Measurements from ENCODE around the gene DIO3.

The DIO3 gene

DNA sequence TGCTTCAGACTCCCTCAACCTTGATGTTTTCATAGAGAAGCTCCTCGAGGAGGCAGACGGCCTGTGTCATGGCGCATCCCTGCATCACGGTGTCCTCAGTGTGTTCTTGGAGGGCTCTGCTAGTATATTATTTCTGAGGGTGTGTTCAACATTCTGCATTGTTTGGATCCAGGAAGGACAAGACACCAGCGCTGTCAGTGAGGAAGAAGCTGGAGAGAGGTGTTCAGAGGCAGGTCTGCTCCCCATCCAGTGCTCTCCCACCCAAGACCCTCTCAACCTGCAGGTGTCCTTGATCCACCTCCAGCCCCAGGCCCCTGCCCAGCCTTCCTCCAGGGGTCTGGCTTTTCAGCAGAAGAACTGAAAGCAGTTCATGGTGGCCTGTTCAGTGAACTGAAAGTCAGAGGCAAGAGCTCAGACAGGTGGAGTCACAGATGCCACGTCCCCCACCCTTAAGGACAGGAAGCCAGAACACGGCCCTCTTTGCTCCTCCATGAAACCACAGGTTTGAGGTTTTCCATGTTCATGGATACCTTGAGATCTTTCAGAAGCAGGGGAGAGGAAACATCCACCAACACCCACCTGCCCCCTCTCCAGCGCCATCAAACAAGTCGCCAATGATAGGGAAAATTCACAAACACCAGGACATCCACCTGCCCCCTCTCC is 37.4 kb downstream of the DIO3 start:
- DNase-seq (ENCODE audit: low read depth): no peak

DNA sequence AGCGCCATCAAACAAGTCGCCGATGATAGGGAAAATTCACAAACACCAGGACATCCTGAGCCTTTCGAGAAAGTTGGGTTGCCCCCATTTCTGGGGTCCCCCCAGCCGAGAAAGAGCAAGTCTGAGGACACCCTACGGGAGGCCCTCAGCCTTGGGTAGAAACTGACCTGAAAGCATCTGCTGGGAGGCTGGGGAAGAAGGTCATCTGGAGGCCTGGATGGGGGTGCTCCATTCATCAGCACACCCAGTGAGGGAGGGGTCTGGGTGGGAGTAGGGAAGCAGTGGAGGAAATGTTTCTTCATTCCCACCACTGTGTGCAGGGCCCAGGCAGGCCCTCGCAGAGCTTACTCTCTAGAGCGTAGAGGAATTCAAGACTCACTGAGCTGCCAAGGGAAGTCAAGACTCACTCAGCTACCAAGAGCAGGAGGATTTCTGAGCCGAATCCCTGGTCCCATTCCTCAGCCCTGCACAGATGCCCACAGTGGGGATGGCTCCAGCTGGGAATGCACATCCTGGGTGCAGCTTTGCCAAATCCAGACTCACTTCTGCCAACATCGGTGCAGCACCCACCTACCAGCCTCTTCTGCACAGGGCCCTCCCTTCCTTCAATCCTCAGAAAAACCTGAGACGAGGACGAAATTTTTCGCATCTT is 38.1 kb downstream of the DIO3 start:
- DNase-seq (ENCODE audit: low read depth): no peak

DNA sequence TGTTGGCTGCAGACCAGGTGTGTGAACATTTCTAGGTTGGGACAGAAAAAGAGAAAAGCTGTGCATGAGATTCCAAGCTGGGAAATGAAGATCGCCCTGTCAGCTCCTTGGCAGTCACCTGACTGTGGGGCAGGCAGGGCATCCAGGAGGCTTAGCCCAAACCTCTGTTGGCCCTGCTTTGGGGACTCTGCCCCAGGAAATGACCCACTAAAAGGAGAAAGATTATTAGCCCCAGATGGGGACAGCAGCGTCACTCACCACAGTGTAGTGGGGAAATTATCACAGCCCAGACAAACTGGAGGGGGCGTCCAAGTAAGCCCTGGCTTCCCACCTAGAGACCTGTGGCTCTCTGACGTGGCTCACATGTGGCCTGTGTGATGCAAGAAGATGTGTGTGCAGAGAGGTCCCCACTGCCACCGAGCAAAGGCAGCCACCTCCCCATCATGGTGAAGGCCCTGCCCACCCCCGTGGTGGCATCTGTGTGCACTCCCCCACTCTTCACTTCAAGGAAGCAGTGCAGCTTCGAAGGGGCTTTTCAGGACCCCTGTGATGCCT is 39.1 kb downstream of the DIO3 start:
- no peak for DNase-seq (ENCODE audit: low read depth)

DNA sequence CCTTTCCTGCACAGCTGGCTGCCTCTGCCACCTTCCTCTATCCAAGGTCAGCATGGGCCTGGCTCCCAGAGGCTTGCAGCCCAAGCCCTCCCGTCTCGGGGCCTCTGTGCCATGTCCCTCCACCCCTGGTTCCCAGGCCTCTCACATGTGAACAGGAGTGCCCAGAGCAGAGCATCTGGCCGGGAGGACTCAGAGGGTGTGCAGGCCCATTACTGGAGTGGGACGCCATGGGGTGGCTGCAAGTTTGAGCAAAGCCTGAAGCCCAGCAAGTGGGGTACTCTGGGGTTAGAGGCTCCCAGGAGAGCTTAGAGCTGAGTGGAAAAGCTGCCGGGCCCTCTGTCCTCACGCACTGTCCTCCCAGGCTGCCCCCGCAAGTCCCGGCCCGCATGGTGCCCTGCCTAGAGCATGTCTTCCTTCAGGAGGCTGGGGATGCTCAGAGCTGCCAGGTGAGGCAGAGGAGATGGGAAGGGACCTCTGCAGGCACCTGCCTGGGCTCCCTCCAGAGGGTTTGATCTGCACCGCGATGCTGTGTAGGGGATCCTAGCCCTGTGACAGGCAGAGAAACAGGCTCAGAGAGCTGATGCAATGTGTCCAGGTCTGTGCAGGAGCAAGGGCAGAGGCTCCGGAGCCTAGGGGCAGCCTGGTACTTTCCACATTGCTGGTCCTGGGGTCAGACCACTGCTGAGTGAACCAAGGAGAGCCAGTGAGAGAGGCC is 39.8 kb downstream of the DIO3 start:
- no peak for DNase-seq (ENCODE audit: low read depth)

DNA sequence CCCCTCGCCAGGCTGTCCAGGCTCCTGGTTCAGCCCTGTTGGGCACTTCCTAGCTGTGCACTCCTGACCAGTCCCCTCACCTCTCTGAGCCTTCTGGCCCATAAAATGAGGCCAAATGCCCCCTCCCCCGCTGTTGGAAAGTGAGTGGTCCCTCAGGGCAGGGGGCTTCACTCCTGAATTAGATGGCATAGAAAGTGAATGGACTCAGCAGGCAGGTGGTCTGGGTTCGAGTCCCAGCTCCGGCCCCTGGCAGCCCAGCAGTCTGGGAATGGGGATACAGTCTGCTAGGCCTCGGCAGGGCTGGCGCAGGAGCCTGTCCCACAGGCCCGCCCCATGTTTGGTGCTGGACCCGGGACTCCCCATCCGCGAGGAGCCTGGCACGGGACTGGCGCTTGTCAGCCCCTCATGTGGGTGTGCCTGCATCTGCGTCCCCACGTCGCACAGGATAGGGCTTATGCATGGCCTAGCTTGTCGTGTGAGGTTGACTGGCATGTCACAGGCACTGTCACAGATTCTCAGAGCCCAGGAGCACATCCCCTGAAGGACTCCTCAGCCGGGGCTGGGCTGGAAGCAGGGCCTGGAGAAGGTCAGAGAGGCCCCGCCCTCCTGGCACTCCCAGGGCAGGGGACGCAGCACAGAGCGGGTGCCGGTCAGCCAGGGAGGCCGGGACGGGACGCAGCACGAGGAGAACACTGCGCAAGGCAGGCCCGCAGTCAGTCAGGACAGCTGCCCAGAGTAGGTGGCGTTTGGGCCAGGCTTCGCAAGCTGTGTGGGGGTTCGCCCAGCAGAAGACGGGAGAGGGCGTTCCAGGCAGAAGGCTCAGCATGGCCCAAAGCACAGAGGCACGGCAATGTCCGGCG is 40.5 kb downstream of the DIO3 start:
- no peak for DNase-seq (ENCODE audit: low read depth)

DNA sequence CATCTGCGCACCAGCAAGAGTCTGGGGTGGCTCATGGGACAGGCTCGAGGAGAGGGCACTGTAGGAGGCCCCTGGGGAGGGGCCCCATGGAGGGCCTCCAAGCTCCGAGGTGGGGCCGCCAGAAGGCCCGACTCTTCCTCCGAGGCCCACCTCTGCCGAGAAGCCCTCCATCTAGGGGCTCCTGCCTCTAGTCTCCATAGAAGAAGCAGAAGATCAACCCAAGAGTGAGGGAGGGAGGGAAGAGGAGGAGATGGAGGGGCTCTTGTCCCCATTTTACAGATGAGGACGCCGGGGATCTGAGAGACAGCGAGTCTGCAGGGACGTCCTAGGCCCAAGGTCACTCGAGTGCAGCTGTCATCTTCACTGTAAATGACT is 41.2 kb downstream of the DIO3 start:
- DNase-seq (ENCODE audit: low read depth): no peak

DNA sequence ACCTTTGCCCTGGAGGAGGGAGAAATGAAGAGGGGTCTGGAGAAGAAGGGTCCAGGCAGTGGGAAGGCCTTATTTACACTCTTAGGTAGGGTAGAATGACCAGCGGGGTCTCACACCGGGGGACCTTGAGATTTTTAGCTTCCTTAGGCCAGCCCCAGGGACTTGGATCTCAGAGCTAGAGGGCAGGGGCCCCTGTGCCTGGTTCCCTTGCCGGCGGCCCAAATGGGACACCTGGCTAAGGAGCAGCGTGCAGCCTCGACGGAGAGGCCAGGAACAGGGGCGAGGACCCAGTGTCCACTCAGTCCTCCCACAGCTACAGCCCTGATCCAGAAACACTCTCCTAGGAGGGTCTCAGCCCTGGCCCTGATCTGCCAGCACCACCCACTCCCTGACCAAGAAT is 41.8 kb downstream of the DIO3 start:
- no peak for DNase-seq (ENCODE audit: low read depth)

DNA sequence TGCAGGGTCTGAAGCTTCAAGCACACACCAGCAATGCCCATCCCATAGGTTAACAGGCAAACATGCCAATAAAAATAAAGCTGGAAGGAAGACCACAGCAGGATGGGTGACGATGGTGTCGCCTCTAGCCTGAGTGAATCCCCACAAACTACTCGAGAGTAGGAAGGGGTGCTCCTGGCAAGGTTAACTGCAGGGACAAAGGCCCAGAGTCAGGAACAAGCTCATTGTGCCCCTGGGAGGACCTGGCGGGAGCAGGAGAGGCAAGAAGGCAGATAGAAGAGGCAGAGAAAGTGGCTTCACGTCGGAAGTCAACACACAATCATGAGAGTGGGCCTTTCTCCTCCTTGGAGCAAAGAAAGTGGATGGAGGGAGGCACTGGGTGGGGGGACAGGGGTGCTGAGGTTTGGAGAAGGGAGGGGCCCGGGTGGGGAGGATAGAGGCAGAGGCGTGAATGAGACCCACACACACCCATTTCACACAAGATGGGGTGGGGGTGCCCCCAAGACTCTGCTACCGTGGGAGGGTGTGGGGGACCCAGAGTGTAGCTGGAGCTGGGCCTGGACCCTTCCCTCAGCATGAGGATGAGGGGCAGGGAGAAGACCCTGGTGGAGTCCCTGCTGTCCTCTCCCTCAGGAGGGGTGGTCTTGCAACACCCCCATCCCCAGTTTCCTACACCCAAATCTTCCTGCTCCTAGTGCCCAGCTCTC is 43.1 kb downstream of the DIO3 start:
- no peak for DNase-seq (ENCODE audit: low read depth)

DNA sequence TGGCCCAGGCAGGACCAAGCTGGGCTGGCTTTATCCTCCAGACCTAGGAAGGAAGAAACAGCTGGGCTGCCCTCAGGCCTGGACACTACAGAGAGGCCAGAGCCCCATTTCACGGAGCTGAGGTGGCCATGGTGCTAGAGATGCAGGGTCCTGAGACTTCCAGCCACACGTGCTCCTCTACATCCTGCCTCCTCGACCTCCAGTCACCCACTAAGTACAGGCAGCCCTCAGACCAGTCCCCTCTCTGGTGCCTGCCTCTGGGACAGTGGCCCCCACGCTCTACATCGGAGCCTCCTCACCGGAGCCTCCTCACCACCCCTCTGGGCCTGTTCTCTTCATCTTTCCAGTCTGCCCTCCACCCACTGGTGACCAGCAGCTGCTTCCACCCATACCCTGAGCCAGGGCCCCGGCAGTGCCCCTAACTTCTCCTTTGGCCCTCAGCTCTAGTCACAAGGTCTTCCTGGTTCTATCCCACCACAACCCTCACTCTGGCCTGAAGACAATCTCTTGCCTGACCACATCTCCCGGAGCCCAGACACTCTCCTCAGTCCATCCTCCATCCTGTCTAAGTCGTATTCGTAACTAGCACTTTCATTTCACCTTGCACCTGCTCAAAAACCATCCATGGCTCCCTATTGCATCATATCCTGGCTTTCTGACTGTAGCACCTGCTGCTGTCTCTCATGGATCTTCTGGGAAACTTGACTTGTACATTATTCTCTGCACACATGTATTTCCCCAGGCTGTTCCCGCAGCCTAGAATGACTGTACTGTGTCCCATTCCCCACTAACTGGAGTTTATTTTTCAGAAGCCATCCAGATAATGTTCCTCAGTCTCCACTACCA is 43.9 kb downstream of the DIO3 start:
- no peak for DNase-seq (ENCODE audit: low read depth)

DNA sequence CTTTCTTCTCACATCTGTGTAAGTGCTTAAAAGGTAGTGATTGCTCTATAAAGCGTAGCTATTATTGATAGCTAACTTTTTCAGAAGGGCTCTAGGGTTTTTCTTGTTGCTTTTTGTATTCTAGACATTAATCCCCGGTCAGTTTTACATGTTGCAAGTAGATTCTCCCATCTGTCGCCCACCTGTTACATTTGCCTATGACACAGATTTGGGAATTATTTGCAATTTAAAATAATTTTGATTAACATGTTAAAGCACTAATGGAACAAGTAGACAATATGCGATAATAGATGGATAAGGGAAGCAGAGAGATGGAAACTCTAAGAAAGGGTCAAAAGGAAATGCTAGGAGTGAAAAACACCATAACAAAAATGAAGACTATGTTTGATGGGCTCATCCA is 44.5 kb downstream of the DIO3 start:
- no peak for DNase-seq (ENCODE audit: low read depth)
